ENCODE results near the gene KIF11. TPM values are rescaled to one million over a fixed set of nuclear protein-coding genes. Genes with fewer than 3 reads are reported as not detected.

The KIF11 gene
- total and polyA plus RNA-seq, 9 of the 15 experiments (the other 6 are each of a cell fraction or from before 2014, with no cell fraction given) = 11.3 to 54.4 (median 29.2) TPM

DNA sequence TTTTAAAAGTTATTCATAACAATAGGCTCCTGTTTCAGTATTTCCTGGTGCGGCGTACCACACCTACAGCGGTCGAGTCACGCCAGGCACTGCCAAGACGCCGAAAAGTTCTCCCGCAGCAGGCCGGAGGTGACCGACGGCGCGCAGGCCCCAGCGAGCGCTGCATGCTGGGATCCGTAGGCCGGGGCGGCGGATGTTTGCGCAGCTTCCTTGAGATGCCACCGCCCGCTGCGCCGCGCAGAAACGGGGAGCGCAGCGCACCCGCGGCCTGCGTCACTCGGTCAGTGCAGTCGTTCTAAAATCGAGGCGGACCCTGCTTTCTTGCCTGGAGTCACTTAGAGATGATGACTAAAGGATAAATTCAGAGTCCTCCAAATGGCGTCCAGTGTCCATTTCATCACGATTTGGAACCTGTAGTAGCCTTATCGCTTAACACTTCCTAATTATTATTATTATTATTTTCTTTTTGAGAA, 1.3 kb upstream of the KIF11 start (continued):
- TF ChIP-seq, protein P1, sequence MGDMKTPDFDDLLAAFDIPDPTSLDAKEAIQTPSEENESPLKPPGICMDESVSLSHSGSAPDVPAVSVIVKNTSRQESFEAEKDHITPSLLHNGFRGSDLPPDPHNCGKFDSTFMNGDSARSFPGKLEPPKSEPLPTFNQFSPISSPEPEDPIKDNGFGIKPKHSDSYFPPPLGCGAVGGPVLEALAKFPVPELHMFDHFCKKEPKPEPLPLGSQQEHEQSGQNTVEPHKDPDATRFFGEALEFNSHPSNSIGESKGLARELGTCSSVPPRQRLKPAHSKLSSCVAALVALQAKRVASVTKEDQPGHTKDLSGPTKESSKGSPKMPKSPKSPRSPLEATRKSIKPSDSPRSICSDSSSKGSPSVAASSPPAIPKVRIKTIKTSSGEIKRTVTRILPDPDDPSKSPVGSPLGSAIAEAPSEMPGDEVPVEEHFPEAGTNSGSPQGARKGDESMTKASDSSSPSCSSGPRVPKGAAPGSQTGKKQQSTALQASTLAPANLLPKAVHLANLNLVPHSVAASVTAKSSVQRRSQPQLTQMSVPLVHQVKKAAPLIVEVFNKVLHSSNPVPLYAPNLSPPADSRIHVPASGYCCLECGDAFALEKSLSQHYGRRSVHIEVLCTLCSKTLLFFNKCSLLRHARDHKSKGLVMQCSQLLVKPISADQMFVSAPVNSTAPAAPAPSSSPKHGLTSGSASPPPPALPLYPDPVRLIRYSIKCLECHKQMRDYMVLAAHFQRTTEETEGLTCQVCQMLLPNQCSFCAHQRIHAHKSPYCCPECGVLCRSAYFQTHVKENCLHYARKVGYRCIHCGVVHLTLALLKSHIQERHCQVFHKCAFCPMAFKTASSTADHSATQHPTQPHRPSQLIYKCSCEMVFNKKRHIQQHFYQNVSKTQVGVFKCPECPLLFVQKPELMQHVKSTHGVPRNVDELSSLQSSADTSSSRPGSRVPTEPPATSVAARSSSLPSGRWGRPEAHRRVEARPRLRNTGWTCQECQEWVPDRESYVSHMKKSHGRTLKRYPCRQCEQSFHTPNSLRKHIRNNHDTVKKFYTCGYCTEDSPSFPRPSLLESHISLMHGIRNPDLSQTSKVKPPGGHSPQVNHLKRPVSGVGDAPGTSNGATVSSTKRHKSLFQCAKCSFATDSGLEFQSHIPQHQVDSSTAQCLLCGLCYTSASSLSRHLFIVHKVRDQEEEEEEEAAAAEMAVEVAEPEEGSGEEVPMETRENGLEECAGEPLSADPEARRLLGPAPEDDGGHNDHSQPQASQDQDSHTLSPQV (IDR thresholded peaks at IDR 0.05) = peak; percentile 72
- TF ChIP-seq POLR2AphosphoS5 (IDR thresholded peaks at IDR 0.05; ENCODE audit: control insufficient read depth, insufficient read depth, low read depth, low read length) = peak; percentile 58; the same call in 1 of the 2 replicates
- TF ChIP-seq YY1 (IDR thresholded peaks at IDR 0.05; ENCODE audit: borderline replicate concordance in 1 of 3, control insufficient read depth in 1 of 3, extremely low read depth in 1 of 3, insufficient read depth in 3 of 3, insufficient read length in 1 of 3, insufficient replicate concordance in 2 of 3, low read depth in 1 of 3, low read length in 2 of 3) = peak in 2 of 3 experiments; percentile 58 to 79
- TF ChIP-seq RFX7 (CRISPR knock-in tag; IDR thresholded peaks at IDR 0.05) = no peak
- no peak for TF ChIP-seq PTTG1 (tag; IDR thresholded peaks at IDR 0.05; ENCODE audit: low read depth)
- TF ChIP-seq BRCA1 (IDR thresholded peaks at IDR 0.05) = no peak
- no peak for TF ChIP-seq BRCA1 (CRISPR knock-in tag; IDR thresholded peaks at IDR 0.05)
- no peak for TF ChIP-seq NCOA4 (IDR thresholded peaks at IDR 0.05; ENCODE audit: partially characterized antibody)
- TF ChIP-seq, protein P2, sequence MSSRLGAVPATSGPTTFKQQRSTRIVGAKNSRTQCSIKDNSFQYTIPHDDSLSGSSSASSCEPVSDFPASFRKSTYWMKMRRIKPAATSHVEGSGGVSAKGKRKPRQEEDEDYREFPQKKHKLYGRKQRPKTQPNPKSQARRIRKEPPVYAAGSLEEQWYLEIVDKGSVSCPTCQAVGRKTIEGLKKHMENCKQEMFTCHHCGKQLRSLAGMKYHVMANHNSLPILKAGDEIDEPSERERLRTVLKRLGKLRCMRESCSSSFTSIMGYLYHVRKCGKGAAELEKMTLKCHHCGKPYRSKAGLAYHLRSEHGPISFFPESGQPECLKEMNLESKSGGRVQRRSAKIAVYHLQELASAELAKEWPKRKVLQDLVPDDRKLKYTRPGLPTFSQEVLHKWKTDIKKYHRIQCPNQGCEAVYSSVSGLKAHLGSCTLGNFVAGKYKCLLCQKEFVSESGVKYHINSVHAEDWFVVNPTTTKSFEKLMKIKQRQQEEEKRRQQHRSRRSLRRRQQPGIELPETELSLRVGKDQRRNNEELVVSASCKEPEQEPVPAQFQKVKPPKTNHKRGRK (tag; IDR thresholded peaks at IDR 0.05) = no peak
- no peak for TF ChIP-seq ZNF77 (CRISPR knock-in tag; IDR thresholded peaks at IDR 0.05)
- no peak for TF ChIP-seq RBM39 (optimal IDR thresholded peaks at IDR 0.05; ENCODE audit: low read depth, low read length)
- no peak for TF ChIP-seq ZNF699 (CRISPR knock-in tag; IDR thresholded peaks at IDR 0.05; ENCODE audit: insufficient replicate concordance)
- TF ChIP-seq, protein P3, sequence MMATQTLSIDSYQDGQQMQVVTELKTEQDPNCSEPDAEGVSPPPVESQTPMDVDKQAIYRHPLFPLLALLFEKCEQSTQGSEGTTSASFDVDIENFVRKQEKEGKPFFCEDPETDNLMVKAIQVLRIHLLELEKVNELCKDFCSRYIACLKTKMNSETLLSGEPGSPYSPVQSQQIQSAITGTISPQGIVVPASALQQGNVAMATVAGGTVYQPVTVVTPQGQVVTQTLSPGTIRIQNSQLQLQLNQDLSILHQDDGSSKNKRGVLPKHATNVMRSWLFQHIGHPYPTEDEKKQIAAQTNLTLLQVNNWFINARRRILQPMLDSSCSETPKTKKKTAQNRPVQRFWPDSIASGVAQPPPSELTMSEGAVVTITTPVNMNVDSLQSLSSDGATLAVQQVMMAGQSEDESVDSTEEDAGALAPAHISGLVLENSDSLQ (IDR thresholded peaks at IDR 0.05) = no peak
- no peak for TF ChIP-seq SREBF2 (CRISPR knock-in tag; IDR thresholded peaks at IDR 0.05)
- TF ChIP-seq, protein P4, sequence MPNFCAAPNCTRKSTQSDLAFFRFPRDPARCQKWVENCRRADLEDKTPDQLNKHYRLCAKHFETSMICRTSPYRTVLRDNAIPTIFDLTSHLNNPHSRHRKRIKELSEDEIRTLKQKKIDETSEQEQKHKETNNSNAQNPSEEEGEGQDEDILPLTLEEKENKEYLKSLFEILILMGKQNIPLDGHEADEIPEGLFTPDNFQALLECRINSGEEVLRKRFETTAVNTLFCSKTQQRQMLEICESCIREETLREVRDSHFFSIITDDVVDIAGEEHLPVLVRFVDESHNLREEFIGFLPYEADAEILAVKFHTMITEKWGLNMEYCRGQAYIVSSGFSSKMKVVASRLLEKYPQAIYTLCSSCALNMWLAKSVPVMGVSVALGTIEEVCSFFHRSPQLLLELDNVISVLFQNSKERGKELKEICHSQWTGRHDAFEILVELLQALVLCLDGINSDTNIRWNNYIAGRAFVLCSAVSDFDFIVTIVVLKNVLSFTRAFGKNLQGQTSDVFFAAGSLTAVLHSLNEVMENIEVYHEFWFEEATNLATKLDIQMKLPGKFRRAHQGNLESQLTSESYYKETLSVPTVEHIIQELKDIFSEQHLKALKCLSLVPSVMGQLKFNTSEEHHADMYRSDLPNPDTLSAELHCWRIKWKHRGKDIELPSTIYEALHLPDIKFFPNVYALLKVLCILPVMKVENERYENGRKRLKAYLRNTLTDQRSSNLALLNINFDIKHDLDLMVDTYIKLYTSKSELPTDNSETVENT (CRISPR knock-in tag; IDR thresholded peaks at IDR 0.05) = 0 out of 2 replicates have a peak, but pooled peaks have one; percentile 20
- TF ChIP-seq, protein P5, sequence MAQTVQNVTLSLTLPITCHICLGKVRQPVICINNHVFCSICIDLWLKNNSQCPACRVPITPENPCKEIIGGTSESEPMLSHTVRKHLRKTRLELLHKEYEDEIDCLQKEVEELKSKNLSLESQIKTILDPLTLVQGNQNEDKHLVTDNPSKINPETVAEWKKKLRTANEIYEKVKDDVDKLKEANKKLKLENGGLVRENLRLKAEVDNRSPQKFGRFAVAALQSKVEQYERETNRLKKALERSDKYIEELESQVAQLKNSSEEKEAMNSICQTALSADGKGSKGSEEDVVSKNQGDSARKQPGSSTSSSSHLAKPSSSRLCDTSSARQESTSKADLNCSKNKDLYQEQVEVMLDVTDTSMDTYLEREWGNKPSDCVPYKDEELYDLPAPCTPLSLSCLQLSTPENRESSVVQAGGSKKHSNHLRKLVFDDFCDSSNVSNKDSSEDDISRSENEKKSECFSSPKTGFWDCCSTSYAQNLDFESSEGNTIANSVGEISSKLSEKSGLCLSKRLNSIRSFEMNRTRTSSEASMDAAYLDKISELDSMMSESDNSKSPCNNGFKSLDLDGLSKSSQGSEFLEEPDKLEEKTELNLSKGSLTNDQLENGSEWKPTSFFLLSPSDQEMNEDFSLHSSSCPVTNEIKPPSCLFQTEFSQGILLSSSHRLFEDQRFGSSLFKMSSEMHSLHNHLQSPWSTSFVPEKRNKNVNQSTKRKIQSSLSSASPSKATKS (CRISPR knock-in tag; IDR thresholded peaks at IDR 0.05) = no peak

All from K562 (cell line).